NB4 (cell line): ENCODE measurements around the gene RELA.

Experiments used
- DNase-seq: peaks from one replicate; pipeline ENCODE4 v3.0.0; 2010; ENCODE audit warnings: low read depth
- H3K4me3 ChIP-seq: one replicate; pipeline ENCODE4 v1.5.1; 2011; ENCODE audit warnings: mild to moderate bottlenecking, low read depth, low read length, moderate library complexity
- MYC ChIP-seq: IDR thresholded peaks from 2 replicates; pipeline ENCODE4 v1.6.1; 2011; ENCODE audit warnings: low read depth, low read length
- POLR2A ChIP-seq: IDR thresholded peaks from 2 replicates; pipeline ENCODE4 v1.6.1; 2011; ENCODE audit warnings: mild to moderate bottlenecking; ENCODE audit not compliant: insufficient read length; ENCODE audit errors: extremely low read depth
- TF ChIP-seq, protein P1 (sequence below): IDR thresholded peaks from one replicate; pipeline ENCODE4 v1.5.1; 2012; ENCODE audit warnings: low read depth, low read length
- TF ChIP-seq, protein P2 (sequence below): IDR thresholded peaks from 2 replicates; pipeline ENCODE4 v1.6.1; 2011; ENCODE audit warnings: low read depth, low read length

Gene RELA

DNA sequence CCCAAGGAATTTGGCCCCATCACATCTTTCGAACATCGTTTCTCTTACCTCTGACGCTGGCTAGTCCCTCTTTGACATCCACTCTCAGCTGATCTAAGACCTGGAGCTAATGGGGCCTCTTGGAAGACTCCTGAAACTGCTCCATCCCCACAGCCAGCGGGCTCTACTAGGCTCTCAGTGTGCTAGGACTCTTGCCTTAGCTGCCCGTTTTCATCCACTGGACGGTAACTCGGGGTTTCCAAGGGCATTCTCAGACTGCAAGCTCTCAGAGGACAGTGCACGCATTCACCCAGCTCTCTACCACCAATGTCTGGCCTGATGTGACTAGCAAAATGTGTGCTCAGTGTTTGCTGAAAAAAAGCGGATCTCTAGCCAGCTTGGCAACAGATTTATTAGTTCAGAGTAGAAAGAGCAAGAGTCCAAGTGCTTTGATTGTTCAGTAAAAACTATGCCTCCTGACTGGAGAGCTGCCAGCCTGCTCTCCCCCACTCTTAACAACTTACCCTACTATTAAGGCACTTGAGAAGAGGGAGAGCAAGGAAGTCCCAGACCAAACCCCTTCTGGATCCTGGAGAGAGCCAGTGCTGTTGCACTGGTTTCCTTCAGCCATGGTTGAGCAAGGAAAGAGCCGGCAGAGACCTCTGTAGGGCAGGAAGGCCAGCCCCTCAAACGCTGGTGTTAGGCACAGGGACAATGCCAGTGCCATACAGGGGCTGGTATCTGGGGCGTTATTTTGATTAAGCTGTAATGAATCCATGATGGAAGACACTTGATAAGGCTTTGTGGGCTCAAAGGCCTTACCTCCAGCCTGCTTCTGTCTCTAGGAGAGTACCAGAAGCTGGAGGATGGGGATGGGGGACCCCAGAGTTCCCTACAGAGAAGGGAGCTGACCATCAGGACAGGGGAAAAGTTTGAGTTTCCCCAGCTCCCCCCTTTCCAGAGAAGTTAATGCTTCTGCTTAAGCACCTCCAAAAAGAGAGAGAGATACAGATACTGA, 9.2 kb downstream of the RELA start:
- no peak for DNase-seq
- TF ChIP-seq POLR2A (no peak), MYC (no peak)
- TF ChIP-seq, protein P1, sequence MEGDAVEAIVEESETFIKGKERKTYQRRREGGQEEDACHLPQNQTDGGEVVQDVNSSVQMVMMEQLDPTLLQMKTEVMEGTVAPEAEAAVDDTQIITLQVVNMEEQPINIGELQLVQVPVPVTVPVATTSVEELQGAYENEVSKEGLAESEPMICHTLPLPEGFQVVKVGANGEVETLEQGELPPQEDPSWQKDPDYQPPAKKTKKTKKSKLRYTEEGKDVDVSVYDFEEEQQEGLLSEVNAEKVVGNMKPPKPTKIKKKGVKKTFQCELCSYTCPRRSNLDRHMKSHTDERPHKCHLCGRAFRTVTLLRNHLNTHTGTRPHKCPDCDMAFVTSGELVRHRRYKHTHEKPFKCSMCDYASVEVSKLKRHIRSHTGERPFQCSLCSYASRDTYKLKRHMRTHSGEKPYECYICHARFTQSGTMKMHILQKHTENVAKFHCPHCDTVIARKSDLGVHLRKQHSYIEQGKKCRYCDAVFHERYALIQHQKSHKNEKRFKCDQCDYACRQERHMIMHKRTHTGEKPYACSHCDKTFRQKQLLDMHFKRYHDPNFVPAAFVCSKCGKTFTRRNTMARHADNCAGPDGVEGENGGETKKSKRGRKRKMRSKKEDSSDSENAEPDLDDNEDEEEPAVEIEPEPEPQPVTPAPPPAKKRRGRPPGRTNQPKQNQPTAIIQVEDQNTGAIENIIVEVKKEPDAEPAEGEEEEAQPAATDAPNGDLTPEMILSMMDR, result no peak
- TF ChIP-seq, protein P2, sequence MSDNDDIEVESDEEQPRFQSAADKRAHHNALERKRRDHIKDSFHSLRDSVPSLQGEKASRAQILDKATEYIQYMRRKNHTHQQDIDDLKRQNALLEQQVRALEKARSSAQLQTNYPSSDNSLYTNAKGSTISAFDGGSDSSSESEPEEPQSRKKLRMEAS, result no peak
- H3K4me3 ChIP-seq, result peak overlapping the region; percentile 33

DNA sequence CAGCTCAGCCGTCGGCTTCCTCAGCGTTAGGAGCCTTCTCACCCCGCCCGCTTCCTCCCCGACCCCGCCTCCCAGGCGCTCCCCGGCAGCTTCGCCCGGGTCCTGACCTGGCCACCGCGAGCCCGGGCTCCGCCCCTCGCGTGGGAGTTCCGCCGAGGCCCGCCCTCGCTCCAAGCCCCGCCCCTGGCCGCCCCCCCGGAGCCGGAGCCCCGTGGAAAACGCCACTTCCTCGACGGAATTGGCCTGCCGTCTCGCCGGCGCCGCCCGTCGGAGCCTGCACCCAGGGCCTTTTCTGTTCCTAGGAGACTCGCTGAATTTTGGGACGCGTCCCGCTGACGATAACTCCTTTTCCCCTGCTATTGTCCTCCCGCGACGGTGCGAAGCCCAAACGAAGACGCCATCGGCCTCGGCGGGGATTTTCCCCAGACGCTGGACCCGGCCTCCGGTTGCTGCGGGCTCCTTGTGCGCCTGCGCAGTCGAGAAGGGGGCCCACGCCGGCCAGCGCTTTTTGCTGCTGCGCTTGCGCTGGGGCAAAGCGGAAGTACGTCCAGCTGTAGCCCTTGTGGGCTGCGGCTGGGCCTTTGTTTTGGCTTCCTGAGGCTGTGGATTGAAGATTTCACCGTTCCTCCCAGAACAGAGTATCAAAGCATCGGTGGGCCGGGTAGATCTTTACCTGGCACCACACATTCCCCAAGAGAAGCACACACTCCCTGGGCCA, 10.0 kb downstream of the RELA start:
- TF ChIP-seq MYC, result peak; percentile 61
- TF ChIP-seq, protein P2, result peak; percentile 63
- TF ChIP-seq POLR2A, result peak; percentile 56
- TF ChIP-seq, protein P1, result no peak
- DNase-seq, result peak; percentile 95
- peak overlapping the region; percentile 66 for H3K4me3 ChIP-seq

DNA sequence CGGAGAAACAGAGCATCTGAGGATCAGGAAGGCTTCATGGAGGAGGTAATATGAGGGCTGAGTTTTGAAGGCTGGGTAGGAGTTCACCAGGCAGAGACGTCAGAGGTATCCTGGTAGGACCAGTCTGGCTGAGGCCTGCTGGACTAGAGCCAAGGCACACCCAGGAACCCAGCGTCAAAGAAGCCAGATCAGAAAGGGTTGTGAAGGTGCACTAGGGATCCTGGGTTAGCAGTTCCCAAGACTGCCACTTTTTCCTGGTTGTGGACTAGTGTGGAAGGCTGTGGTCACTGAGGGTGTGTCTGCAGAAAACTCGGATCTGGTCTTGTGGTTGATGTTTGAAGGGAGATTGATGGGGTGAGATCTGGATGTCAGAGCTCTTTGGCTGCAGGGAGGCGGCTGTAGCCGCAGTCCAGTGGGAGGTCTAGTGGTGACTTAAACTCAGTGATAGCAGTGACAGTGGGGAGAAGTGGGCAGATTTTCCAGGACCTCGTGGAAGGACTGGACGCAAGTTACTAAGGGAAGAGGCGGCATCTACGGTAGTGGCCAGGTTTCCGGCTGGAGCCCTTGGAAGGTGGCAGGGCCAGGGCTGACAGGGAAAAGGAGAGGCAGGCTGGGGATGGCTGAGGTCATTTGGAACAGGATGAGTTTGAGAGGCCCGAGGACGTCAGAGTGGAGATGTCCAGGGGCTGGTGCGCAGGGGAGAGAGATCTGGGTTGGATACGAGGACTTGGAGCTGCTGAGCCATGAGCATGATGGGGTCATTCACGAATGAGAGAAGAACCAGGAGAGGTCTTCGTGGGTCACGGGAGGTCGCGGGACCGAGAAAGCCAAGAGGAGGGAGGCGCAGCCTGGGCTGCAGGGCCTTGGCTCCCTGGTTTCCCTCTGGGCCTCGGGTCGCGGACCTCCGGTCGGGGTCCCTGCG, 10.9 kb downstream of the RELA start:
- H3K4me3 ChIP-seq, result peak overlapping the region; percentile 53
- TF ChIP-seq, protein P1, result no peak
- TF ChIP-seq, protein P2, result no peak
- TF ChIP-seq MYC, result no peak
- no peak for TF ChIP-seq POLR2A
- peak; percentile 15 for DNase-seq

DNA sequence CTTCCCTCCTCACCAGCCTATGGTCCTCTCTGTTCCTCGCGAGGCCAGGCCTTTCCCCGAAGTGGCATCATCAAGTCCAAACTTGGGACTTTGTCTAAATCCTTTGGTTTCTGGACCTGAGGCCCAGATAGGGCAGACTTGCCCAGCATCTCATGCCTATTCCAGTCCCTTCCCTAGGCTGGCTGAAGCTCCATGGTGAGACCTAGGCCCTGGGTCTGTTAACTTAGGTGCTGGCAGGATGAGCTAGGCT, 11.5 kb downstream of the RELA start:
- DNase-seq, result no peak
- no peak overlapping the region for H3K4me3 ChIP-seq
- TF ChIP-seq, protein P2, result no peak
- TF ChIP-seq, protein P1, result no peak
- TF ChIP-seq POLR2A (no peak), MYC (no peak)
